GM18498 (cell line): ENCODE results near the gene FAM120A.

Experiments
- ATAC-seq: cut with Tn5 transposase; IDR thresholded peaks from one replicate; pipeline ENCODE4 v1.9.1; 2021; ENCODE audit warnings: mild to moderate bottlenecking, moderate library complexity; ENCODE audit not compliant: unreplicated experiment

The FAM120A gene

GRCh38 chr9:93575796-93576257 is 124.3 kb downstream of the FAM120A start:
- ATAC-seq, result peak; percentile 35

GRCh38 chr9:93576258-93577077 is 125.0 kb downstream of the FAM120A start, which contains the start of gene PHF2:
TSS of gene PHF2 (plus strand) at chr9:93576584. CDS start at chr9:93576774, 190 bp downstream.
- peak; percentile 50 for ATAC-seq

DNA sequence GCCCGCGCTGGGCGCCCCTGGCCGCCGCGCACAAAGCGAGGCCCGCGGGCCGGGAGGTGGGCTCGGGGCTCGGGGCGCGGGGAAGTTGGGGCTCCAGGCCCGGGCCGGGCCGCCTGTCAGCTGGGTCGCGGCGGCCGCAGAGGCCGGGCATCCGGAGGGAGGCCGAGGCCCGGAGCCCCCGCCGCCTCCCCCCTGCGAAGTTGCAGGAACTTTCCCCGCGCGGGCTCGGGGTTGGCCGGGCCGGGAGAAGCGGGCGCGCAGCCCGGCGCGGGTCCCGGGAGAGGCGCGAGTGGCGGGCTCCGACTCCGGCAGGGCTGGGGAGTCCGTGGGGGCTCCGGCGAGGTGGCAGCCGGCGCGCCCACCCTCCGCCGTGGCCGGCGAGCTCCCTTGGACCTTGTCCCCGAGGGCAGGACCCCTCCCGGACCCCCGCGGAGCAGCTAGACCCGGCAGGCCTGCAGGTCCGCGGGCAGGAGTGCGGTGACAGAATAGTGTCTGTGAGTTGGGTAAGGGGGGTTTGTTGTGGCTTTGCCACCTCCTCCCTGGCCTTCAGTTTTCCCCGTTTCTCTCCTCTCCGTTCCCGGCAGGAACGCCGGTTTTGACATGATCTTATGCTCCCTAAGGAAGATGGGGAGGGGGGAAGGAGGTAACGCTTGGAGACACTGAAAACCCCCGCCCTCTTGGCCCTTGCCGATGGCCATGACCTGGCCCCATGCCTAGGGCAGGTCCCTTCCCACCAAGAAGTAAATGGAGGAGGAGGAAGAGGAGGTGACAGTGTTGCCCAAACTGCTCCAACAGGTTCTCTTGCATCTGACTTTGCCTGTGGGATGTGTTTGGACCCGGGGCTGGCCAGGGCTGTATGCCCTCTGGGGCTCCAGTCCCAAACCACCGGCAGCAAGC is 125.8 kb downstream of the FAM120A start:
- peak; percentile 26 for ATAC-seq

- no peak for ATAC-seq
Observed at GRCh38 chr9:93577975-93578682, 126.6 kb downstream of the FAM120A start.

DNA sequence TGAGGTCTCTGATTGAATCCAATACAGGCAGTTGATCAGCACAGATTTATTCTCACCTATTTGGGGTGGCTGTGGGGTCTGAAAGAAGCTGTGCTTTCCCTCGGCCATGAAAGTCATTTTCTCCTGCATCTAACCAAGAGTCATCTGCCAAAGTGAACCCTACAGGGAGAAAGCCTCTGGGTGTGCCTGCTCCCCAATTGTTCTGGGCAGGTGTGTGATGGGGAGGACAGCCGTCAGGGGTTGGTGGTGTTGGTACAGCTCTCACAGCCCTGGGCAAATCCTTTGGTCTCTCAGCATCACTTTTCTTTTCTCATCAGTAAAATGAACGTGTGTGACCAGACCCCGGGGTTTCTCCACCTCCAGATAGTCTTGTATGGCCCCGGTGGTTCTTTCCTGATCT is 127.4 kb downstream of the FAM120A start:
- ATAC-seq, result no peak

DNA sequence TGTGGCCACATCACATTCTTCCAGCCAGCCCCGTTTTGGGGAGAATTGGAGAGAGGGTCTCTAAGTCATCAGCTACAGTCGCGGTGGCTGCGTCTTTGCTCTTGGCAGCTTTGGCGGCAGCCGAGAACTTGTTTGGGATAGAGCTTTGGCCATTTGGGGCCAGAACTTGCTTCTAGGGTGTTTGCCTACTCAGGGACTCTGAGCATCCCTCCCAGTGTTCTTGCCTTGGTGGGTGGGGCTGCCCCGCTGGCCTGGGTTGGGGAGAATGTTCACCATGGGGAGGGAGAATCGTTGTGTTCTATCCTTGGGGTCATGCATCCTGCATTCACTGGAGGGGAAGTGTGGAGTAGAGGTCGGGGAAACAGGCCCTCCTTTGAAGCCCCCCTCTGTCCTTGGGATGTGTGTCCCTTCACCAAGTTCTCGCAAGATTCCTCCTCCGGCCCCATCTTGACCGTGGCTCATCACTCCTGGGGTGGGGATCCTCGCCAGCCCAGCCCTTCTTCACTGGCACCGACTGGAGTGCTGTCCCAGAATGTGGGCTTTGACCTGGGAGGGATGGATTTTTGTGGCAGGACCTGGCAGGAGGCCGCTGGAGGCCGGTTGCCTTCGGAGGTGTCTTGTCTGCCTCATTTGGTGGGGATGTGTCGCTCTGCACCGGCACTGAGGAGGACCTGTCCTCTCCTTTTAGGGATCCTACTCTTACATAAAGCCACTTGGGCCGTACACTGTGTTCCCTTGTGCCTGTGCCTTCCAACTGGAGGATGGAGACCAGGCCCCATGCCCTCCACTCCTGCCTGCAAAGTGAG is 128.4 kb downstream of the FAM120A start:
- no peak for ATAC-seq

- no peak for ATAC-seq
Observed at GRCh38 chr9:93580654-93581380, 129.3 kb downstream of the FAM120A start.

GRCh38 chr9:93582115-93582514 is 130.6 kb downstream of the FAM120A start:
- no peak for ATAC-seq

- no peak for ATAC-seq
Observed at GRCh38 chr9:93582550-93582949, 131.1 kb downstream of the FAM120A start.

- no peak for ATAC-seq
Observed at GRCh38 chr9:93585259-93585658, 133.8 kb downstream of the FAM120A start.

DNA sequence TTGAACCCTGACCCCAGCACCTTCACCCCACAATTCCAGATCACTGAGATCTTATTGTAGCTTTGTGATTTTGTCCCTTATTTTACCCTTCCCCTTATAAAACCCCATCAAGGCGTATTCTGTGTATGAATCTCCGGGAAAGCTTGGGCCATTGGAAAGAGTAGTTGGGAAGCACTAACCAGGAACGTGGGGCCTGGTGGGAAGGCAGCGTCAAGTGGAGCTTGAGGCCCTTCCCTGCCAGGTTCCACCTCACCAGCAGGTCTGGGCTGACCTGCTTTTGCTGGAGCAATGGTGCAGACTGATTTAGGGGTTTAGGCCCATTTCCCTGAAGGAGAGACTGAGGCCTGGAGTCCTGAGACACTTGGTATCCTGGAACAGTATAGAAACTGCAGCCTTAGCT is 134.2 kb downstream of the FAM120A start:
- no peak for ATAC-seq

DNA sequence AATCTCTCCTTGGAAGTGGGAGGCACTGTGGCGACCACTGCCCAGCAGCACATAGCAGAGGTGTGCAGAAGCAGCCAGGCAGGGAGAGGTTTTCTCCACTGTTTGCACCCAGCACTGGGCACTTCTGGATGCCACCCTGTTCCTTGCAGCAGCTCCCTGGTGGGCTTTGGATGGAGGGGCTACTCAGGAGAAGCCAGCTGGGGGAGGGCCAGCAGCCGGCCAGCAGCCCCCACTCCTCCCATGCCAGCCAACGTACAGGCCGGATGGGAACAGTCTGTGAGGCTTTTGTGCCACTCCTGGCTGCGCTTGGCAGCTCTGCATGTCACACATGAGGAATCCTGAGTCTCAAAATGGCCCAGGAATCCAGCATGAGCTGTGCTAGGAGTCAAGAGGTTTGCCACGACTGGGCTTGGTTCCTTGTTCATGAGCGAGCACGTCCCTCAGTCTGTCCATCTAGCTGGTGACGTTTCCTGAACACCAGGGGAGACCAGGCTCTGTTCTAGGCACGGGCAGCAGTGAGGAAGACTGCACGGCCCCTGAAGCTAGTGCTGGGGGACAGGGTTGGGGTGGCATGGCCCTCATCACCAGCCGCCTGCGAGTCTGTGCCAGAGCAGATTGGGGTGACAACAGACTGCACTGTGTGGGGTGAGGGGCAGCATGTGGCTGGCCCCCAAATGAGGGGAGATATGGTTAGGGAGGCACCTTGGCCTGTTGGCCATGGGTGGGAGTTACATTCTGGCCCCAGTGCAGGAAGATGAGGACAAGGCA is 135.0 kb downstream of the FAM120A start:
- no peak for ATAC-seq

GRCh38 chr9:93587284-93587650 is 135.8 kb downstream of the FAM120A start:
- ATAC-seq, result no peak

GRCh38 chr9:93587651-93588347 is 136.3 kb downstream of the FAM120A start:
- ATAC-seq, result no peak

DNA sequence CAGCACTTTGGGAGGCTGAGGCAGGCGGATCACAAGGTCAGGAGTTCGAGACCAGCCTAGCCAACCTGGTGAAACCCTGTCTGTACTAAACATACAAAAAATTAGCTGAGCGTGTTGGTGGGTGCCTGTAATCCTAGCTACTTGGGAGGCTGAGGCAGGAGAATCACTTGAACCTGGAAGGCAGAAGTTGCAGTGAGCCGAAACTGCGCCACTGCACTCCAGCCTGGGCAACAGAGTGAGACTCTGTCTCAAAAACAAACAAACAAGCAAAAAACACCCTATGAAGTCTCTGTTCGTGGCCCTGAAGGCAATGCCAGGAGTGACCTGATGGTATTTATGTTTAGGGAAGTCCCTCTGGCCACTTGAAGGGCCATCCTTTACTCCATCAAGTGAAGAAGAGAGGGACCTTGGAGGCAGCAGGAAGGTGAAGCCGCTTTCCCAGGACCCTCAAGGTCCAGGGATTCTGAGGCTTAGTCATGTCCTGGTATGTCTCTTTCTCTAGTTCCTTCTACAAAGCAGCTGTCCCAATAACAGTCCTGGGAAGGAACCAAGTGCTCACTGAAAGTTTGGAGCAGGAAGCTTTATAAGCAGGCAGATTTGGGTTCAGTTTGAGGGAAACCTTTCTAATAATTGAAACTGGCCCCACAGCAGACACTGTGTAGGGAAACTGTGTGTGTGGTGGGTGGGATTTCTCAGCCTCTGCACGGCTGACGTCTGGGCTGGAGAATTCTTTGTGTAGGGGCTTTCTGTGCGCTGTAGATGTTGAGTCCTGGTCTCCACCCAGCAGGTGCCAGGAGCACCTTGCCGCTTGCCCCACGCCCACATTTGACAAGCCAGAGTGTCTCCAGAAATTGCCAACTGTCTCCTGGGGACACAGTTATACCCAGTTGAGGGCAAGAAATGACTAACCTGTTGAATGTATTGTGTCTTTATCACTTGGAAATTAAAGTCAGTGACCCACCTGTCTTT is 137.4 kb downstream of the FAM120A start:
- ATAC-seq, result no peak

DNA sequence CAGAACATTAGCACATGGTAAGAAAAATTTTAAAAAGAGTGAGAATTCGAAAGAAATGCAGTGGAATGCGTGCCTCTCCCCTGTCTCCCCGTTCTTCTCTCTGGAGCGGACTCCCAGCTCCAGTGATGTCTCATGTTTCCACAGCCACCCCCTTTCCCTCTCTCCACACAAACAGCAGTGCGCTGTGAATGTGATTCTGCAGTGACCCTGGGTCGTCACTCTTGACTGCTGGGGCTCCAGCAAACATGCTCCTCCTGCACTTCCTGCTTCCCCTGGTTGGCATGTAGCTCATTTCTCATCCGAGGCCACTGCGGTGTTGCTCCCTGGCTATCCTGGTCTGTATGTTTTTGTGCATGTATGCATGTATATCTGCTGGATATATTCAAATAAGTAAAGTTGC is 138.2 kb downstream of the FAM120A start:
- no peak for ATAC-seq

DNA sequence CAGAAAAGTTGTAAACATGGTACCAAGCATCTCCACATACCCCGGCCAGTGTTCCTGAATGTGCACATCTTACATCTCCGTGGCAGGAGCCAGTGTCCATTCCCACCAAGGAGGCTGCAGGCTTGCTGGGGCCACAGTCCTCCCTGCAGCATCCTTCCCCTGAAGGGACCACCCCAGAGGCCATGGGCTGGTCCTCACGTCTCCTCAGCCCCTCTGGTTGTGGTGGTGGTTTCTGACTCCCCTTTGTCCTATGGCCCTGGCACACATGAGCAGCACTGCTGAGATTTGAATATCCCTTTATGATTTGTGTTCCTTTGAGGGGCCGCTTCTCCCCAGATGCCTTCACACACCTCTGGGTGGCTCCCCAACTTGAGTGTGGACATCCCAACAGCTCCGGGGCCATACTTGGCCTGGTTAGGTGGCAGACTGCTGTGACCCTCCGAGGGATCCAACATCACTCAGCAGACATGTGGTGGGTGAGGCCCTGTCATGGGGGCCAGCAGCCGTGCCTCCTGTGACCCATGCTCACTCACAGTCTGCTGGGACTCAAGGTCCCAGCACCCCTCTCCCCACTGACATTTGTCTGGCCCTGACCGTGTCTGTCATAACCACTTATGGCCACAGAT is 139.2 kb downstream of the FAM120A start:
- no peak for ATAC-seq
